Heart left ventricle (tissue), 13 donors: ENCODE measurements around the gene ANXA2.

ENCODE experiments used
- CTCF ChIP-seq, 12 donors: fragments of 200-600 bp; sonication (generic) in 4 of 12; IDR thresholded peaks; one replicate each; pipeline versions ENCODE4 v1.5.0 to v1.8.0; 2018 to 2022; ENCODE audit warnings: antibody characterized with exemption in 12 of 12, mild to moderate bottlenecking in 5 of 12
- POLR2A ChIP-seq, 2 donors: fragments of 450-650 bp; IDR thresholded peaks; one replicate each; pipeline ENCODE4 v1.6.1; 2017; ENCODE audit warnings: antibody characterized with exemption in 2 of 2, mild to moderate bottlenecking in 2 of 2, moderate library complexity in 2 of 2
- donor health status: ischemic (EF 13 %, LVEDD 7.1; RV severe dilation, severe dysfunction).
- donor health status: DM: no; HTN: yes; CAD: no.
- donor health status: DM: no; HTN: no; CAD: no.
- donor health status: ischemic (EF 25% LVEDD 6.9; RV normal size, moderate dysfunction).
- donor health status: ischemic (EF 25% LVEDD 5.7; RV mildly dilated, moderate dysfunction).
- donor health status: ischemic (EF 35%, LVEDD 5.7; RV mildly dilated, moderate dysfunction).
- donor health status: nonischemic (EF 11% LVEDD 7.7; RV severe dilation, severe dysfunction).
- donor health status: DM: yes; HTN: yes; CAD: no.
- donor health status: PGD.
- donor health status: ischemic (EF 29% LVEDD 5.4; RV normal size, mild dysfunction).
- donor health status: nonischemic (EF 23%, LVEDD 6.1; RV moderate dilation, normal function).

DNA sequence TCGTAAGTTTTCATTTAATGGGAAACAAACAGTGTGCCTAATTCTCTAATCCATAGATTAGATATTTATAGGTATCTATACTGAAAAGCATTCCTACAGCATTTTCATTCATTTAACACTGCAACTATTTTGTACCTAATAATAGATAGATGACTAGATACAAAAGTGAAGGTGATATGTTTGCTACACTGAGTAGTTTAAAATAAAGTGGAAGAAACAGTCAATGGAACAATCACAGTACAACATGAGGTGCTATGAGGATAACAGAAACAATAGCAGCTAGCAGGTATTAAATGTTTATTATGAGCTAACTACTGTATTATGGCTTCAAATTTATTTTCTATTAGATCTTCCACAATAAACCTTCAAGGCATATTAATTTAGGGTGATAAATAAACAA is 31.1 kb upstream of the ANXA2 start:
- TF ChIP-seq POLR2A (IDR thresholded peaks at IDR 0.05): no peak
- TF ChIP-seq CTCF (IDR thresholded peaks at IDR 0.05): no peak
